ENCODE measurements around the gene FTSJ1.
A peak's percentile ranks its signal among the peaks of the same experiment; 100 is the strongest.
"Not testable (repeated sequence)": the region's sequence is repeated elsewhere in the genome, so short reads cannot be mapped to it uniquely, and the experiment has no call there.

The FTSJ1 gene

DNA sequence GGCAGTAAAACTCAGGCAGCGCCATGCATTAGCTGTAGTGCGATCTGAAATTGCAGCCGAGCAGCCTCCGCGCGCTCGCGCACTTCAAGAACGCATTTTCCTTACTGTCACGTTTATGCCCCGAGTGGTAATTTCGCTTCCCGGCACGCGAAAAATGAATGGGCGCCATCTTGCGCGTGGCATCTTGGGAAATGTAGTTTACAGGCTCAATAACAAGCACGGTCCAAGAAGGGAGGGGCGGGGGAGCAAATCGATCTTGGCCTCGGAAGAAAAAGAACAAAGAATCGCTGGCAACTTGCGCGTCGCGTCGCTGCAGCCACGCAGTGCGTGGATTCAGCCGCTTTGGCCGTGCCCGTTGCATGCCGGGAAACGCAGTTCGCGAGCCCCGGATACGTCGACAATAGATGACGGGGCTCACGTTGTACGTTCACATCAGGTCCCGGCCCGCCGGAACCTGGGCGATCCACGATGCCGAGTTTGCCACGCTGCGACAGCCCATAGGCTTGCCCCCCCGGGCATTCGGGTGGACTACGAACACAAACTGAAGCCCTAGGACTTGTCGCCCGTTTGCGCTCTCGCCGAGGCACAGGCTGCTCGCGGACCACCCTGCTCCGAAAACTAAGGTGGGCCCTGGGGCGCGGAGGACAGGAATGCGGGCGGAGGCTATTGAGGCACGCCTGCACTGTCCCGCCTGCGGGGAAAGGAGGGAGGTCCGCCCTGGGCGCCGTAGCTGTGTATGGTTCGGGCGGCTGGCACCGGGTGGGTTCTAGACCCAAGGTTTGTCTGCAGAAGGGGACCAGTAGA lies at the start of gene FTSJ1:
Gene FTSJ1, plus strand, starts transcription at position 426 of the 804 bp plus-strand sequence. CDS start 1,849 bp downstream, outside the sequence.
- DNase-seq (ENCODE audit: low spot score) = peak; percentile 81

GRCh38 chrX:48427027-48427716 lies 48.8 kb upstream of the FTSJ1 start:
- DNase-seq (ENCODE audit: low spot score) = not testable (repeated sequence)

- DNase-seq (ENCODE audit: low spot score) = not testable (repeated sequence)
Measured at GRCh38 chrX:48429606-48430005, 46.4 kb upstream of the FTSJ1 start.

DNA sequence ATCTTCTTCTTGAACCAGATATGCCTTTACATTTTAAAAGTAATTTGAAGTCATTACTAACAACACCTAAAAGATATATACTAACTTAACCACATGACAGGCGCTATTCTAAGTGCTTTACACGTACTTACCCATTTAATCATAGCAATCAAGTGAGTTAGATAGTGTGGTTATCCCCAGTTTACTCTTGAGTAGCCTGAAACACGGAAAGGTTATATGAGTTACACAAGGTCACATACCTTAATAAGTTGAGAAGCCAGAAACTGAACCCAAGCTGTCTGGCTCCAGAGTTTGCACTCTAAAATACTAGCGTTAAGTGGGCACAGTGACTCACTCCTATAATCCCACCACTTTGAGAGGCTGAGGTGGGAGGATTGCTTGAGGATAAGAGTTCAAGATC lies 45.8 kb upstream of the FTSJ1 start:
- DNase-seq (ENCODE audit: low spot score) = not testable (repeated sequence)

DNA sequence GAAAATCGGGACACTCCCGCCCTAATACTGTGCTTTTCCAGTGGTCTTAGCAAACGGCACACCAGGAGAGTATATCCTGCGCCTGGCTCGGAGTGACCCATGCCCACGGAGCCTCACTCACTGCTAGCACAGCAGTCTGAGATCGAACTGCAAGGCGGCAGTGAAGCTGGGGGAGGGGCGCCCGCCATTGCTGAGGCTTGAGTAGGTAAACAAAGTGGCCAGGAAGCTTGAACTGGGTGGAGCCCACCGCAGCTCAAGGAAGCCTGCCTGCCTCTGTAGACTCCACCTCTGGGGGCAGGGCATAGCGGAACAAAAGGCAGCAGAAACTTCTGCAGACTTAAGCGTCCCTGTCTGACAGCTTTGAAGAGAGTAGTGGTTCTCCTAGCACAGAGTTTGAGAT lies 42.3 kb upstream of the FTSJ1 start:
- not testable (repeated sequence) for DNase-seq (ENCODE audit: low spot score)

- not testable (repeated sequence) for DNase-seq (ENCODE audit: low spot score)
Measured at GRCh38 chrX:48447201-48447600, 28.8 kb upstream of the FTSJ1 start.

DNA sequence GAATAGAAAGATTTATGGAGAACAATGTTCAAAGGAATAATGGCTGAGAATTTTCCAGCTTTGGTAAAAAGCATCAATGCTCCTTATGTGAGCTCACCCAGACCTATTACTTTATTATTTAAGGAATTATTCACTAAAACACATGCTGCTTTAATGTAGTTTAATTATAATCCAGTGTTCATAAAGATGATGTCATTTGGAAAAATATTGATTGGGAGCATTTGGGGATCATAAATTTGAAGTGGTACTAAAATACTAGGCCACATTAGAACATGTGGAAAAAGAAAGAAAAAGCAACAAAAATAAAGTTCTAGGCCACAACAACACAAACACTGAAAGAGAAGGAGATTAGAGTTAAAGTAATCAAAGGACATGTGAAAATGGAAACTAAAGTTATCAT lies 25.9 kb upstream of the FTSJ1 start:
- DNase-seq (ENCODE audit: low spot score) = no peak

DNA sequence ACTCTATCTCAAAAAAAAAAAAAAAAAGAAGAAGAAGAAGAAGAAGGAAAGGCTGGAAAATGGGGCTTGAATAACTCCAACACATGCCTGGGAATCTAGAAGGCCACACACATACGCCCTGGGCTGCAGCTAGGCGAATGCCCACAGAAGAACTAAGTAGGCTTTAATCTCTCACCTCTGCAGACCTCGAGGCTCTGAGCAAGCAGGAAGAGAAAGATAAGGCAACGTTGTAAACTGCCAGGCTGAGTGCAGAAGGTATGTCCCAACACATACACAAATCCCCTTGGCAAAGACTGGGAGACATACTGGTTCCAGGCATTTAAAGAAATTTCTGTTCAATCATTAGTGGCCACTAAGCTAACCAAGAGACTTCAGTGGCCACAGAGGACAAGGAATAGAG lies 24.3 kb upstream of the FTSJ1 start:
- no peak for DNase-seq (ENCODE audit: low spot score)

DNA sequence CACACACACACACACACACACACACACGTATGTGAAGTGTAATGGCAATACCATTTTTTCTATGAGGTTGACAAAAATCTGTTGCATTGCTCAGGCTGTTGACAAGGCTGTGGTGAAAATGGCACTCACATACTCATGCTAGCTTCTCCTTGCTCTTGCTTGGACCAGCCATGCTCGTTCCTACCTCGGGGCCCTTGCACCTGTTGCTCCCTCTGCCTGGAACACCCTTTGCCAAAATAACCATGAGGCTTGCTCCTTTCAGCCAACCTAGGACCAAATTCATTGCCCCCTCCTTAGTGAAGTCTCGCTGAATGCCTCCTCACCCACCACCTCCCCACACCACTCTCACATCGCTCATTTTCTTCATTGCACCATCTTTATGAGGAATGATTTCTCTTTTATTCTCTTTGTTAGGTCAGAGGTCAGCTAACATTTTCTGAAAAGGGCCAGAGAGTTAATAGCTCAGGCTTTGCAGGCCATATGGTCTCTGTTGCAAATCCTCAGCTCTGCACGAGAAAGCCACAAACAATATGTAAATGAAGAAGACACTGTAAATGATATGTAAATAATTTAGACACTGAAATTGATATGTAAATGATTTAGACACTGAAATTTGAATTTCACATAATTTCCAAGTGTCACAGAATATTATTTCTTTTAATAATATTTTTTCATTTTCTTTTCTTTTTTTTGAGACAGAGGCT lies 19.2 kb upstream of the FTSJ1 start:
- DNase-seq (ENCODE audit: low spot score) = no peak

GRCh38 chrX:48458711-48459110 lies 17.3 kb upstream of the FTSJ1 start:
- peak; percentile 0 for DNase-seq (ENCODE audit: low spot score)

DNA sequence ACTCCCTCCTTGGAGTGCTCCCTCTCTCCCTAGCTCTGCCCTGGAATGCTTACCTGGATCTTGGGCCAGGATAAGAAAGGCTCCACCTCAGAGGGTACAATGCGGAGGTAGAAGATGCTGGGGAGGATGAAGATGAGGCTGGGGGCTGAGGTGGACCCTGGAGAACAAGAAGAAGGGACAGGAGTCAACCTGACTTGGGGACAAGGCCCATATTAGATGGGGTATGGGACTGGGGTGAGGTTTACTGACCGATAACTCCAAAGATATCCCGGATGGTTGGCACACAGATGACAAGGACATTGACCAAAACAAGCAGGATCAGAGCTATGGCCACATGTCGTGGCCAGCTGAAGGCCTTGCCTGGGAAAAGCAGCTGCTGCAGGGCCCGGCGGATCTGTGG lies 16.5 kb upstream of the FTSJ1 start:
- DNase-seq (ENCODE audit: low spot score) = peak; percentile 0

- no peak for DNase-seq (ENCODE audit: low spot score)
Measured at GRCh38 chrX:48460031-48460430, 16.0 kb upstream of the FTSJ1 start.

DNA sequence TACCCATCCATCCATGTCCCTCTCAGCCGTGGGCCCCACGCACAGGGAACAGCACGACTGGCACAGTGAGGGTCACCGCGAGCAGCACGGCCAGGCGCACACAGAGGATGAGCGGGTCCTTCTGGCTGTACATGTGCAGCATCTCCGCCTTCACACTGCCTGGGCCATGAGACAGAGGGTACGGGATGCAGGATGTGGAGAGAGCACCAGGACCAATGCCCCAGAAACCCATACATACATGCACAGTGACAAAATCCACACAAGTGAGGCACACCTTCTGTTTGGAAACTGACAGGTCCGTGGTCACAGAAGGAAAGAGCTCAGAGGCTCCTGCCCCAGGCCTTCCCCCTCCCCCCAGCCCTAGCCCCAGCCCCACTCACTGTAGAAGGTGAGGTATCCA lies 15.4 kb upstream of the FTSJ1 start:
- no peak for DNase-seq (ENCODE audit: low spot score)

- no peak for DNase-seq (ENCODE audit: low spot score)
Measured at GRCh38 chrX:48461830-48462229, 14.2 kb upstream of the FTSJ1 start.

GRCh38 chrX:48465336-48465933 lies 10.6 kb upstream of the FTSJ1 start:
- no peak for DNase-seq (ENCODE audit: low spot score)

- peak; percentile 22 for DNase-seq (ENCODE audit: low spot score)
Measured at GRCh38 chrX:48466696-48467095, 9.3 kb upstream of the FTSJ1 start.

DNA sequence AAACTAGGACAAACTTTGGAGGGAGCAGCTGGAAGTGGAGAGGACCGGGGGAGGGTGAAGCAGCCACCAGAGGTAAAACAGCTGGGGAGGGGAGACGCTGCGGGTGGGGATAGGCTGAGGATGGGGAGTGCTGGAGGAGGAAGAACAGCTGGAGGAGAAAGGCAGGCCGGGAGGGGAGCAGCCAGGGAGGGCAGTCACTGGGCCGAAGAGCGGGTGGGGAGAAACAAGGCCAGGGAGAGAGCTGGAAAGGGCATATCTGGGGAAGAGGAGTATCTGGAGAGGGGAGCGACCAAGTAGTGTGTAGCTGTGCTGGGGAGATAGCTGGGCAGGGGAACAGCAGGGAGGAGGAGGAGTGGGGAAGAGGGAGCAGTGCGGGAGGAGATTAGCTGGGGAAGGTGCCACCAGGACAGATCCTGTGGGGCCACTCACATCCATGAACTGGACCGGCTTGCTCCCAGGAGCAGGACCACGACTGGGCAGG lies 8.7 kb upstream of the FTSJ1 start:
- DNase-seq (ENCODE audit: low spot score) = no peak

GRCh38 chrX:48468247-48468671 lies 7.7 kb upstream of the FTSJ1 start:
- no peak for DNase-seq (ENCODE audit: low spot score)

DNA sequence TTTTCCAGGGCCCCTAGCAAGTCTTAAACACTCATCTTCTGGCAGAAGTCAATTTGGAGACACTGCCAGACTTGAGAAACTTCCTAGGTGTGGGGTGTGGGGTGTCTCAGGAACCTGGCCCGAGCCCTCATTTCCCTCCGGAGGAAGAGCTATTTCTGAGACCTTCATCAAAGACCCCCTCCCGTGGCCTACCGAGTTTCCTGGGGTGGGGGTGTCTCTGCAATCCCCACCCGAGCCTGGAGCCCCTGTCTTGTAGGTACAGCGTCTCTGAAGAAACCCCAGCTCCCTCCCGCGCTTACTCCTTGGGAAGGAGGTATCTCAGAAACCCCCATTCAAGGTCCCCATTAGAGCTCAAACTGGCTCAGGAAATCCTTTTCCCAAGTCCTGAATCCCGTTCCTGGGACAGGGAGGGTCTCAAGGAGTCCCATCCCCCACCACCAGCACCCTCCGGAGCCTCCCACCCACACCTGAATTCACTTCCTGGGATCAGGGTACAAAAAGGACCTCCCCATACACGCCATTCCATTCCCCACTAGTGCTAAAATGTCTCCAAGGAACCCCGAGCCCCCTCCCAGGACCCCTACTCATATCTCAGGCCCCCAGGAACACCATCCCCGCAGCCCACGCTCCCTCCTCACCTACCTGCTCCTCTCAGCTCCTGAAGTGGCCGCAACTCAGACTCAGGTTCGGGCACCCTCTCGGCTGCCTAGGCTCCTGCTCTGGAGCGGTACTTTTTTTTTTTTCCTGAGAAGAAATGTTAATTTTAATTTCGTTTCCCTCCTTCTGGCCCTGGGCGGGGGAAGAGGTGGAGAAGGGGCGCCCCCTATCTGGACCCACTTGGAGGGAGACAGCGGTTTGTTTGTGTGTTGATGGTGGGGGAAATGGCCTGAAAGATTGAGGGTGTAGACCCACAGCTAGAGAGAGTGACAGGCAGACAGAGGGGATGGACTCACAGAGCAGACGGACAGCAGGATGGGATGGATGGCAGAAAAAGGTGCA lies 7.0 kb upstream of the FTSJ1 start:
- no peak for DNase-seq (ENCODE audit: low spot score)

GRCh38 chrX:48470110-48470832 lies 5.7 kb upstream of the FTSJ1 start, which contains the start of gene SLC38A5:
Gene SLC38A5, minus strand, starts transcription at chrX:48470260. Its CDS starts 2,336 bp downstream, at chrX:48467924.
- no peak for DNase-seq (ENCODE audit: low spot score)

Measured in germinal center (tissue), 1 donor.